Islet of Langerhans (tissue), 1 donor: Measurements from ENCODE around the gene ABAT.
"Not testable (repeated sequence)": the region's sequence is repeated elsewhere in the genome, so short reads cannot be mapped to it uniquely, and the experiment has no call there.

Experiments used
- FAIRE-seq: peaks from one replicate; lab custom pipeline; 2011; peaks lifted over from hg19 to GRCh38; lab: Jason Lieb, UNC

Gene ABAT

DNA sequence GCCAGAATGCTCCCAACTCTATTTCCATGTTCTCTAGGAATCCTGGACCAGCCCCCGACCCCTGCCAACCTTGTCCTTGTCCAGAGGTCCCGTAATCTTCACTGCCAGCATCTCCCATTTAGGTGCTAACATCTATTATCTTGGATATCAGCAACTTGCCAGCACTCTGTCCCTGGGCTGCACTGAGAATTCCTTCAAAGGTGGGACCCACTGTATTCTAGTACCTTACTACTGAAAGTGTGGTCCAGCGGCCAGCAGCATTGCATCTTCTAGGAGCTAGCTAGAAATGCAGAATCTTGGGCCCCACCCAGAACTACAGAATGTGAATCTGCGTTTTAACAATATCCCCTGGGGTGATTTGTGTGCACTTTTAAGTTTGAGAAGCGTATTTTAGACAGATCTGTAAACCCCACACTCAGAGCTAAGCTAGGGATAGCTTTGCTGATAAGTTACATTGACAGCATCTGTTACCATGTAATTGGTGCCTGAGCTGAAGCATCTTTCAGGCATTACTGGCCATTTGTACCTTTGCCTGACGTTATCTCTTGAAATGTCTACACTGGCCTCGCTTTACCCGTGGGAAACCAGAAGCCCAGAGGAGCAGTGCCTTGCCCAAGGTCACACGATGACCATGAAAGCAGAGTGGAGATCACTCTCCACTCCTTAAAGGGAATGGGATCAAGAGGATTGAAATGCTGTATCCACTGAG lies 8.3 kb downstream of the ABAT start:
- FAIRE-seq = no peak

- FAIRE-seq = no peak
These were observed 9.2 kb downstream of the ABAT start for GRCh38 chr16:8683640-8684039.

DNA sequence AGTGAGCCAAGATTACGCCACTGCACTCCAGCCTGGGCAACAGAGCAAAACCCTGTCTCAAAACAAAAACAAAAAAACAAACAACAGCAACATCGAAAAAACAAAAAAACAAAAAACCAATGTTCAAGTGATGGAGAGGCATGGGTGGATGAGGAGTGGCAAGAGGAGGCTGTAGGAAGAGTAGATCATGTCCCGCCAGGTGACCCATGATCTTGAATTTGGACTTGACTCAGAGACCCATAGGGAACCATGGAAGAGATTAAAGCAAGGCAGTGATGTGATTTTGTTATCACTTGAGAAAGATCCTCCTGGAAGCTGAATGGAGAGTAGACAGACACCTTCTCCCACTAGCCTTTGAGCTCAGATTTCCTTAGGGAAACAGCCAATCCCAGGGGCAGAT lies 11.2 kb downstream of the ABAT start:
- no peak for FAIRE-seq

- FAIRE-seq = no peak
These were observed 11.7 kb downstream of the ABAT start for GRCh38 chr16:8686031-8686621.

- FAIRE-seq = no peak
These were observed 12.5 kb downstream of the ABAT start for GRCh38 chr16:8686879-8687278.

GRCh38 chr16:8689686-8690085 lies 15.3 kb downstream of the ABAT start:
- no peak for FAIRE-seq

- no peak for FAIRE-seq
These were observed 17.3 kb downstream of the ABAT start for GRCh38 chr16:8691728-8692127.

DNA sequence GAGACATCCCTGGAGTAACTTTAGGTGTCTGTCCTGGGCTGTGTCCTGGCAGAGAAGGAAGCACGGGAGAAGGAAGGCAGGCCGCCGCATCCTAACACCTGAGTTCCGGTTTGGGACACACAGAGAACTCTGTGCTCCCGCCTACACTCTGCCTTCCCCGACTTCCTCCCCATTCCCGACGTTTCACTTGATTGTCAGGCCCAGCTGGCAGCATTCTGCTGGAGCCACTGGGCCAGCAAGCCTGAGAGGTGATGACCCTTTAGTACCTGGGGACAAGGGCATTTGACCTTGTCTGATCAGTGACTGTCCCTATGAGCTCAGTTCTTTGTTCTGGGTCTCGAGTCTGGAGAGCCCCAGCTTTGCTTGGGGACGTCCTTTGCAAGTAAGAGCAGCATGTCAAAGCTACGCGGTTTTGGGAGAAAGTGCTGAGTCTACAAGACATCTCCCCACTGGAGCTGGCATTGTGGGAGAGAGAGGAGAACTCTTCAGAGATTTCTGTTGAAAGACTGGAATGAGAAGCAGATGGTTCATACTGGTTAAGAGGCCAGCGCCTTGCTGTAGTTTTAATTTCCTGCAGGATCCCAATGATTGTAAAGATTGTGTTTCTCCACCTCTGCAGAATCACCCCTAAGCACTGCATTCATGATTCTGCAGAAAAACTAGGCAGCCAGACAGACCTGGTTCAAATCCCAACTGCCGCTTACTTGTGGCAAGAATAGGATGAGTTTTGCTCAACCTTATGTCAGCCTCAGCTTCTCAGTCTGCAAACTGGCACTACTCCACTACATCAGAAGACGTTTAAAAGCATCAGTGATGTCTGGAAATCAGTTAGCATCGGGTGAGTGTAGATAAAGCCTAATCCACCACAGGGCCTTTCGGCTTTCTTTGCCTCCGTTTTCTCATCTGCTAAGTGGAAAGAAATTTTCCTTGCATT lies 20.6 kb downstream of the ABAT start:
- no peak for FAIRE-seq

DNA sequence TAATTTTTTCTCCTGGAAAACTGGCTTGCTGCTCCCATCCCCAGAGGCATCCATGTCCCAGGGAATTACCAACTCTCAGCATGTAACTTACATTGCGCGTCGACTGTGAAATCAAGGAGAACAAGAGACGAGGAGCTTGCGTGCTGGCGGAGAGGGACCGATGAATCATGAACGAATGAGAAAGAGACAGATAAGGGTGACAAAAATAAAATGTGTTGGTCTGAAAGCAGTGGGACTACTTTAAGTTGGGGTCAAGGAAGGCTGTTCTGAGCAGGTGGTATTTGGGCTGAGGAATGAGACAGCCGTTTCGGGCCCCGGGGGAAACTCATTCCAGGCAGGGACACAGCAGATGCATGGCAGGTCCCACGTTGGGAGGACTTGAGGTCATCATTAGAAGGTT lies 22.5 kb downstream of the ABAT start:
- FAIRE-seq = no peak

GRCh38 chr16:8697965-8698364 lies 23.5 kb downstream of the ABAT start:
- no peak for FAIRE-seq

DNA sequence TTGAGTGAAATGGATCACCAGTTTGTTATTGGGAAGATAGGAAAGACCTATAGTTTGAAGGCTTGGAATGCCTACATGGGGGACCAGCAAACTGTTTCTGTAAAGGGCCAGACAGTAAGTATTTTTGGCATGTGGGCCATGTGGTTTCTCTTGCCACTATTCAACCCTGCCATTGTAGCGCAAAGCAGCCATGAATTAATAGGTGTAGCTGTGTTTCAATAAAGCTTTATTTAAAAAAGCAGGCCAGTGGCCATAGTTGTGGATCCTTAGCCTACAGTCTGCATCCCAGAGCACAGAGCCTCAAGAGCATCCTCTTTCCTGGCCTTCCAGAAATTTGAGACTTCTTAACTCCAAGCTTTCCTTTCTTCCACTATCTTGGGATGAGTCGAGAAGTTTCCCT lies 29.3 kb downstream of the ABAT start:
- FAIRE-seq = no peak

- no peak for FAIRE-seq
These were observed 29.7 kb downstream of the ABAT start for GRCh38 chr16:8704098-8704497.

GRCh38 chr16:8705100-8705822 lies 30.8 kb downstream of the ABAT start:
- not testable (repeated sequence) for FAIRE-seq

DNA sequence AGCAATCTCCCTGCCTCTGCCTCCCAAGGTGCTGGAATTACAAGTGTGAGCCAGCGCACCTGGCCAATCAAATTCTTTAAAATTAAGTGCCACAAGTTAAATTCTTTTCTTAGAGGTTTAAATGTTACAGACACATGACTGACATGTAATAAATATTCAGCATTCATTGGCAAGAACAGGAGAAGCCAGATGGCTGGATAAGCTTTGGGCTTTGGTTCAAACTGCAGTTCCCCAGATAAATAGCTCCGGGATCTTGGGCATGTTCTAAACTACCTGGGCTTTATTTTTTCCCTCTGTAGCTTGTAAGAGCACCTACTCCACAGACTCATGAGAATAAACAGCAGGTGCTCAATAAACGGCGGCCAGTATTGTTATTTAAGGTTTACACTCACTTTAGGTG lies 34.1 kb downstream of the ABAT start:
- no peak for FAIRE-seq

DNA sequence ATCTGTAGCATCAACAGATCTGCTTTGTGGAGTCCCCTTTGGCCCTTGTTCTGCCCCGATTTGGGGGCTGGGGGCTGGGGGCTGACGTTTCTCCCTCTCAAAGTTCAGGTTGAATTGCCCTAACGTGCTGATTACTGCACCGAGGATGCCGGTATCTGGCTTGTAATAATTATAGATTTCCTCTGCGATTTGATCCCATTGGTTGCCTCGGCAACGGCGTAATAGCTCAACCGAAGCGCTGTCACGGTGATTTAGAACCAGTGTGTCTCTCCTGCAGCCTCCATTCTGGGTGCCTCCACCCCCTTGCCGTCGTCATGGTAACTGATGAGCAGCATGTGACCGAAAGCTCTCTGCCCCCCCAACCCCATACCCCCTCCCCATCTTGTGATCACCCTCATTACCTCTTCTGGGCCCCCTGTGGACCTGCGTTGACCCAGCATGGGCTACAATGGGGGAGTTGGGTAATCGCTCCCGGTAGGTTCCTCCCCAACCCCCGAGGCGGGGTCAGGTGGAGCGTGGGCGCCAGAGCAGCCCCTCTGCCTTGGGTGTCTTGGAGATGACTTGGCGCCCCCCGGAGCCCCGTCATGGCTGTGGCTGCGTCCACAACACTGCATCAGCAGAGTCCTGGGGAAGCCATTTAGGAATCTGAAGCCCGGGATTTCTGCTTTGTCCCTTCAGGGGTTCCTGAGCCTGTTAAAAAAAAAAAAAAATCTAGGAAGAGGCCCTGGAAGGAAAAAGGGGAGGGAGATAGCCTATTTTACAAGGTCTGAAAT lies 38.4 kb downstream of the ABAT start:
- no peak for FAIRE-seq

DNA sequence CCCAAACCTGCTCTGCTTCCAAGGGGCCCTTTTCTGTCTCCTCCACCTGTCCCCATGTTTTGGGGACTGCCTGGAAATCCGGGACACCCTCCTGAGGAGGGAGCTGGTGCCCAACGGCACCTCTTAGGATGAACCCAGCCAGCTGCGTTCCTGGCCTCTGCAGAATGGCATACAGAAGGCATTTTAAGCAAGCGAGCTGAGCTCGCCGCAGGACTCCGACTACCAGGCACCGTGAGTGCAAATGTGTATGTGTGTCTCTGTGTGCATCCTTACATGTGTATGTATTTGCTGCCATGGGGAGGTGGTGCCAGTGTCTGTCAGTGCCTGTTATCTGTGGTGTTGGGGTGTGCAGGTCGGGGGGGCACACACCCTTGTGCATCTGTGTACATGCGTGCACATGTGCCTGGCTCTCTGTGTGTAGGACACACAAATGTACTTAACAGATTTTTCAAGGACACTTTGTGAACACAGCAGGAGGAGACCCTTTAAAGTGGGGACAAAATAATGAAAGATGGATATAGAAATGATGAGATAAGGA lies 39.3 kb downstream of the ABAT start:
- FAIRE-seq = no peak

GRCh38 chr16:8714174-8714573 lies 39.8 kb downstream of the ABAT start:
- no peak for FAIRE-seq

DNA sequence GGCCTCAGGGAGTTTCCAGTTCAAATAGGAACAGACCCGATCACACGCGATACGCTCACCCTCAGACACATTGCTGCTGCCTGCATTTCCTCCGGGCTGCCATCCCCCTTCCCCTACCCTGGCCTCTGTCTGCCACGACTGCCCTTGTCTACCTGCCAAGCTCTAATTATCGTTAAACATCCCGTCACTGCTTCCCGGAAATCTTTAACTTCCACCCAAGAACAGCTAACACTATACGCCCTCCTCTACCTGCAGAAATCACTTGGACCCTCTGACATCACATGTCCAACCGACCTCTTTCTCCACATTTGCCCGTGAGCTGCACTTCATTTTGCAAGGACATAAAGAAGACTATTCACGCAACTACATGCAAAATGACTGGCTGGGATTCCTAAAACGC lies 40.4 kb downstream of the ABAT start:
- no peak for FAIRE-seq

- FAIRE-seq = no peak
These were observed 41.6 kb downstream of the ABAT start for GRCh38 chr16:8716052-8716451.

GRCh38 chr16:8716592-8716991 lies 42.2 kb downstream of the ABAT start:
- FAIRE-seq = no peak

DNA sequence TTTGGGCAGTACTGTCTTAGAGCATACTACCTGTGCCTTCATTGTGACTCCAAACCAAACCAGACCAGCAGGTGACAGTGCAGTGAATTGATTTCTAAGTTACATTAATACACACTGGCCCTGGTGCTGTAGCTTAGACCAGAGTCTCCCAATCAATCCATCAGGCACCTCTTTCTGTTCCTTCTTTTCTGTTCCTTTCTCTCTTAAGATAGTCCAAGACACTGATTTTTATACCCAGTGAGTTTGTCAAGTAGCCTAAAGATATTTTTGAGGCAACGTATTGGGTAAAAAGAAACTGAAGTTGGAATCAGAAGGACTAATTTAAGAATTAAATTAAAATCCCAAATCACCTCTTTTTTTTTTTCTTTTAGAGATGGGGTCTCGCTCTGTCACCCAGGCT lies 43.1 kb downstream of the ABAT start:
- no peak for FAIRE-seq
